H1 (cell line): ENCODE data around the gene NOTCH4. TPM values are rescaled to one million over a fixed set of nuclear protein-coding genes. Genes with fewer than 3 reads are reported as not detected.

ENCODE experiments used
- ASH2L ChIP-seq: fragments of 200-600, 300-600 bp; sonication (generic); IDR thresholded peaks from one replicate; pipeline ENCODE4 v1.7.1; 2017; ENCODE audit warnings: low read length
- CTBP2 ChIP-seq: IDR thresholded peaks from 2 replicates; pipeline ENCODE4 v1.7.0; 2011; ENCODE audit warnings: borderline replicate concordance, mild to moderate bottlenecking, moderate library complexity, mixed read lengths, low read length; ENCODE audit not compliant: insufficient read depth, insufficient read length
- SP1 ChIP-seq: IDR thresholded peaks from 2 replicates; pipeline ENCODE4 v1.6.1; 2011; ENCODE audit warnings: low read depth, low read length
- SRF ChIP-seq: IDR thresholded peaks from 2 replicates; pipeline ENCODE4 v1.6.1; 2011; ENCODE audit warnings: mild to moderate bottlenecking, low read depth, low read length, moderate library complexity
- SUZ12 ChIP-seq: fragments of 200-600 bp; sonication (generic); IDR thresholded peaks from 2 replicates; pipeline ENCODE4 v1.6.1; 2012; ENCODE audit warnings: mild to moderate bottlenecking, inconsistent platforms, low read length, moderate library complexity, mixed read lengths
- ZNF274 ChIP-seq: IDR thresholded peaks from 2 replicates; pipeline ENCODE4 v1.7.0; 2012; ENCODE audit warnings: low read length, borderline replicate concordance; ENCODE audit errors: extremely low read depth
- polyA plus RNA-seq, 7 experiments: library from polyadenylated mRNA; depleted of rRNA in 3 of 7; stranded (reverse) in 5 of 7; unstranded in 2 of 7; fragments of >200 nt in 5 of 7; fragments of 200-250 nt in 2 of 7; gene quantifications; 1 replicate in 5 of 7; 2 replicates in 1 of 7; 4 replicates in 1 of 7; pipeline versions ENCODE4 v1.2.1 to v1.2.3, GENCODE V29; 2011 to 2013; ENCODE audit warnings: missing spikeins in 2 of 7, mixed read lengths in 2 of 7
- total RNA-seq: library from RNA; stranded (reverse); fragmentation: NEBNext Ultra II Directional; extraction: Animal tissue kit (Norgen Biotek cat#: 25700); gene quantifications from 2 replicates; pipeline ENCODE4 v1.2.1, GENCODE V29; 2021

Gene NOTCH4
- total and polyA plus RNA-seq, 2 of the 8 experiments (the other 6 are each of a cell fraction or from before 2014, with no cell fraction given), result 1.9 to 2.8 TPM

DNA sequence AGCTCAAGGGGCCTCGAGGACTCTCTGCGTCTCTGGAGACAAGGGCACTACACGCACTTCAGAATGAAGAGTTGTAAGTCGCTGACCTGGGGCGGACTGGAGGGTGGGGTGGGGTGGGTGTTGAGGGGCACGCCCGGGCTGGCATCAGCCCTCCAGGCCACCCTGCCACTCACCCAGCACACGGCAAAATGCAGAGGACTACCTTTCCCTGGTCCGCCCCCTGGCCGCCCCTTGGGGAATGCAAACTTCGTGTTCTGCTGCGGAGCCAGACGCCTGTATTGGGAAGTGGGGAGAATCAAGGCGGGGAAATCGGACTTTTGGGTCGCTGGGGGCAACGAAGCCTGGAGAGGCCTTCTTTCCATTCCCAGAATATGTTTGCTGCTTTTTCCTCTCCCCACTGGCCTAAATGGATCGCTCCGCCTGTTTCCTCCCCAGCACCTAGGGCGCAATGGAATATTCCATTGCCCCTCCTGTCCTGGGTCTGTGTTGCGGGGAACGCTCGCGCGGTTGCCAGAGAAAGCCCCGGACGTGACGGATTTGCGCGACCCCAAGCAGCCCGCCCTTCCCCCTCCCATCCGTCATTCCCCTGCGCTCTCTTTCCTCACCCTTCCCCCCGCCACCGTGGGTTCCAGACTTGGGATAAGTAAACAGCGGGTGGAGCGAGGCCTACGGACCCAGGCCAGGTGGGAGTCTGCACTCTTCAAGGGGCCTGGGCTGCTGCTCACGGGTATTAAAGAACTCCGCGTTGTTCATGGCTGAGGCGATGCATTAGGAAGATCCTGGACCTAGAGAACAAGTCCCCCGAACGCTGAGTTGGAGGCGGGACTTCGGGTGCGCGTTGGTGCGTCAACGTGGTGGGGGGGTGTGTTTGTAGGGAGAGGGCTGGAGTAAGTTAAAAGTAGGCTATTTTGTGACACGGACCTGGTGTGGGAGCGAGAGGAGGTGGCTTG lies 70.0 kb downstream of the NOTCH4 start, which contains the start of gene PPT2 (continued):
- TF ChIP-seq CTBP2 (no peak), SUZ12 (no peak), SP1 (peak; percentile 68; the same call in 1 of the 2 replicates), ASH2L (peak; percentile 82), SRF (peak; percentile 79), ZNF274 (no peak)
- TF ChIP-seq, all 59 proteins: peak for 29
